H1 (cell line): ENCODE data around the gene PGLYRP2. TPM values are rescaled to one million over a fixed set of nuclear protein-coding genes. Genes with fewer than 3 reads are reported as not detected.

Source experiments
- CTCF ChIA-PET: fragments of 300-600 bp; sonication (Branson Sonifier 250); formaldehyde crosslinking; loops from one replicate; lab custom pipeline; 2021; ENCODE audit not compliant: partially characterized antibody; lab: Charles Lee
- POLR2A ChIA-PET: fragments of 300-600 bp; sonication (Branson Sonifier 250); formaldehyde crosslinking; loops from one replicate; lab custom pipeline; 2021; ENCODE audit warnings: inconsistent platforms; ENCODE audit not compliant: partially characterized antibody; lab: Charles Lee
- DNase-seq, 2 experiments: peaks; one replicate each; pipeline versions ENCODE4 v3.0.0 to v3.0.0-alpha.2; 2010 to 2022; ENCODE audit warnings: low spot score in 2 of 2, low read depth in 1 of 2, mixed read lengths in 1 of 2
- FAIRE-seq: peaks from 2 replicates; lab custom pipeline; 2011; peaks lifted over from hg19 to GRCh38; lab: Jason Lieb, UNC
- H2AFZ ChIP-seq: 2 replicates; pipeline ENCODE4 v1.8.1; 2012; ENCODE audit warnings: low read length, inconsistent platforms
- H2AK5ac ChIP-seq: 2 replicates; pipeline ENCODE4 v1.6.1; 2013; ENCODE audit warnings: low read depth, low read length
- H2BK120ac ChIP-seq: replicated peaks from 2 replicates; pipeline ENCODE3; 2013; ENCODE audit warnings: low read depth, low read length, inconsistent platforms
- H2BK12ac ChIP-seq: 2 replicates; pipeline ENCODE4 v1.6.1; 2013; ENCODE audit warnings: low read depth, low read length
- H2BK15ac ChIP-seq: 2 replicates; pipeline ENCODE4 v1.6.1; 2013; ENCODE audit warnings: low read length
- H2BK20ac ChIP-seq: 2 replicates; pipeline ENCODE4 v1.6.1; 2013; ENCODE audit warnings: low read length
- H2BK5ac ChIP-seq: 2 replicates; pipeline ENCODE4 v1.6.1; 2013; ENCODE audit warnings: low read depth, low read length
- H3K14ac ChIP-seq: 2 replicates; pipeline ENCODE4 v1.6.1; 2013; ENCODE audit warnings: inconsistent platforms; ENCODE audit not compliant: insufficient read length
- H3K18ac ChIP-seq: 2 replicates; pipeline ENCODE4 v1.6.1; 2013; ENCODE audit warnings: low read length; ENCODE audit errors: extremely low read depth
- H3K23ac ChIP-seq: 2 replicates; pipeline ENCODE4 v1.6.1; 2013; ENCODE audit warnings: inconsistent platforms; ENCODE audit not compliant: insufficient read length
- H3K23me2 ChIP-seq: 2 replicates; pipeline ENCODE4 v1.6.1; 2013; ENCODE audit warnings: low read depth, low read length
- H3K27ac ChIP-seq: 2 replicates; pipeline ENCODE4 v1.6.1; 2011; ENCODE audit warnings: low read depth, low read length, inconsistent platforms
- H3K27me3 ChIP-seq, 4 experiments: replicated peaks in 1 of 4; 1 replicate in 1 of 4; 2 replicates in 3 of 4; pipeline versions ENCODE4 v1.6.1 to v1.8.1; 2011 to 2013; ENCODE audit warnings: low read length in 3 of 4, mild to moderate bottlenecking in 3 of 4, inconsistent platforms in 2 of 4, mixed read lengths in 2 of 4, moderate library complexity in 1 of 4; ENCODE audit not compliant: control insufficient read depth in 3 of 4, insufficient read depth in 3 of 4; ENCODE audit errors: extremely low read depth in 1 of 4
- H3K36me3 ChIP-seq, 4 experiments: 2 replicates each; pipeline versions ENCODE4 v1.6.1 to v1.8.1; 2011 to 2013; ENCODE audit warnings: mild to moderate bottlenecking in 4 of 4, low read length in 3 of 4, moderate library complexity in 2 of 4, control low read depth in 1 of 4, inconsistent platforms in 1 of 4; ENCODE audit not compliant: insufficient read depth in 4 of 4, control insufficient read depth in 2 of 4
- H3K4ac ChIP-seq: replicated peaks from 2 replicates; pipeline ENCODE3; 2013; ENCODE audit warnings: low read length, low read depth, mixed read lengths, inconsistent platforms; ENCODE audit not compliant: insufficient read length
- H3K4me1 ChIP-seq, 4 experiments: replicated peaks in 1 of 4; 1 replicate in 1 of 4; 2 replicates in 3 of 4; pipeline versions ENCODE4 v1.6.1 to v1.8.1; 2011 to 2013; ENCODE audit warnings: low read length in 3 of 4, inconsistent platforms in 2 of 4, mixed read lengths in 1 of 4; ENCODE audit not compliant: insufficient read depth in 4 of 4, control insufficient read depth in 3 of 4
- H3K4me2 ChIP-seq, 2 experiments: 2 replicates each; pipeline versions ENCODE4 v1.6.1 to v1.8.1; 2011 to 2013; ENCODE audit warnings: low read depth in 2 of 2, low read length in 2 of 2, control low read depth in 1 of 2, inconsistent platforms in 1 of 2, mild to moderate bottlenecking in 1 of 2; ENCODE audit not compliant: insufficient read depth in 1 of 2
- H3K4me3 ChIP-seq, 4 experiments: fragments of 200-600, 300-600 bp in 1 of 4; sonication (generic), shearing (Covaris generic), sonication (Bioruptor Twin) in 1 of 4; 2 replicates each; pipeline versions ENCODE4 v1.5.1 to v1.8.1; 2011 to 2016; ENCODE audit warnings: low read length in 4 of 4, low read depth in 3 of 4, control low read depth in 2 of 4, inconsistent platforms in 2 of 4, mild to moderate bottlenecking in 2 of 4, mixed read lengths in 1 of 4, moderate library complexity in 1 of 4; ENCODE audit not compliant: insufficient read depth in 2 of 4; ENCODE audit errors: extremely low read depth in 1 of 4
- H3K56ac ChIP-seq: replicated peaks from 2 replicates; pipeline ENCODE3; 2013; ENCODE audit warnings: low read depth, mild to moderate bottlenecking, mixed read lengths, low read length, inconsistent platforms; ENCODE audit not compliant: insufficient read length
- H3K79me1 ChIP-seq: 2 replicates; pipeline ENCODE4 v1.6.1; 2013; ENCODE audit warnings: low read depth, low read length, control low read depth
- H3K79me2 ChIP-seq, 2 experiments: 2 replicates each; pipeline versions ENCODE4 v1.6.1 to v1.8.1; 2012 to 2013; ENCODE audit warnings: low read length in 2 of 2, mild to moderate bottlenecking in 2 of 2, inconsistent platforms in 1 of 2; ENCODE audit not compliant: insufficient read depth in 2 of 2, control insufficient read depth in 1 of 2
- H3K9ac ChIP-seq, 4 experiments: replicated peaks in 1 of 4; 1 replicate in 1 of 4; 2 replicates in 3 of 4; pipeline versions ENCODE4 v1.6.1 to v1.8.1; 2011 to 2013; ENCODE audit warnings: low read depth in 3 of 4, low read length in 3 of 4, control low read depth in 2 of 4, mild to moderate bottlenecking in 2 of 4, moderate library complexity in 2 of 4, inconsistent platforms in 1 of 4; ENCODE audit errors: extremely low read depth in 1 of 4
- H3K9me3 ChIP-seq, 2 experiments: 2 replicates each; pipeline versions ENCODE4 v1.6.1 to v1.8.1; 2012 to 2013; ENCODE audit warnings: mild to moderate bottlenecking in 2 of 2, moderate library complexity in 2 of 2, control low read depth in 1 of 2, inconsistent platforms in 1 of 2, low read depth in 1 of 2, low read length in 1 of 2, mixed read lengths in 1 of 2; ENCODE audit not compliant: insufficient read depth in 2 of 2
- H4K20me1 ChIP-seq, 2 experiments: replicated peaks in 1 of 2; 2 replicates each; pipeline versions ENCODE3 to v1.8.1; 2011 to 2013; ENCODE audit warnings: inconsistent platforms in 2 of 2, low read length in 2 of 2, mild to moderate bottlenecking in 1 of 2; ENCODE audit not compliant: insufficient read depth in 2 of 2, control insufficient read depth in 1 of 2
- H4K5ac ChIP-seq: 2 replicates; pipeline ENCODE4 v1.6.1; 2013; ENCODE audit warnings: low read length, low read depth, mixed read lengths, inconsistent platforms; ENCODE audit not compliant: insufficient read length
- H4K8ac ChIP-seq: 2 replicates; pipeline ENCODE4 v1.8.0; 2013; ENCODE audit warnings: mild to moderate bottlenecking, moderate library complexity, low read length, inconsistent platforms; ENCODE audit not compliant: insufficient read depth; ENCODE audit errors: extremely low read depth
- H4K91ac ChIP-seq: replicated peaks from 2 replicates; pipeline ENCODE3; 2013; ENCODE audit warnings: low read length, mixed read lengths, inconsistent platforms; ENCODE audit not compliant: insufficient read length
- ATF2 ChIP-seq: IDR thresholded peaks from 2 replicates; pipeline ENCODE4 v1.6.1; 2012; ENCODE audit warnings: low read length, inconsistent platforms
- EZH2 ChIP-seq: fragments of 200-600 bp; sonication (generic); IDR thresholded peaks from 2 replicates; pipeline ENCODE4 v1.7.1; 2012; ENCODE audit warnings: low read depth, mild to moderate bottlenecking, moderate library complexity, low read length, inconsistent platforms; ENCODE audit not compliant: severe bottlenecking
- GABPA ChIP-seq: IDR thresholded peaks from 2 replicates; pipeline ENCODE4 v1.6.1; 2011; ENCODE audit warnings: mild to moderate bottlenecking, low read length, moderate library complexity, borderline replicate concordance; ENCODE audit not compliant: insufficient read depth
- HDAC6 ChIP-seq: IDR thresholded peaks from one replicate; pipeline ENCODE4 v1.7.1; 2012; ENCODE audit warnings: low read depth, mild to moderate bottlenecking, inconsistent platforms, low read length, moderate library complexity
- JUN ChIP-seq: IDR thresholded peaks from 2 replicates; pipeline ENCODE4 v1.6.1; 2011; ENCODE audit warnings: low read depth, mild to moderate bottlenecking, improper control_type of control experiment, low read length
- KDM4A ChIP-seq: IDR thresholded peaks from one replicate; pipeline ENCODE4 v1.7.1; 2012; ENCODE audit warnings: low read depth, mild to moderate bottlenecking, moderate library complexity, low read length, inconsistent platforms; ENCODE audit not compliant: severe bottlenecking
- KDM5A ChIP-seq: fragments of 200-600 bp; IDR thresholded peaks from 2 replicates; pipeline ENCODE4 v1.7.1; 2012; ENCODE audit warnings: mild to moderate bottlenecking, low read length, inconsistent platforms, mixed read lengths
- SAP30 ChIP-seq: fragments of 300-600 bp; sonication (generic); IDR thresholded peaks from 2 replicates; pipeline ENCODE4 v1.7.1; 2012; ENCODE audit warnings: low read length, moderate library complexity, mild to moderate bottlenecking, inconsistent platforms; ENCODE audit not compliant: insufficient read depth, insufficient replicate concordance
- TAF1 ChIP-seq: IDR thresholded peaks from 2 replicates; pipeline ENCODE4 v1.6.1; 2011; ENCODE audit warnings: mild to moderate bottlenecking, low read depth, low read length
- TEAD4 ChIP-seq: IDR thresholded peaks from 2 replicates; pipeline ENCODE4 v1.6.1; 2012; ENCODE audit warnings: low read depth, low read length, inconsistent platforms, mixed read lengths
- USF2 ChIP-seq: IDR thresholded peaks from 2 replicates; pipeline ENCODE4 v1.6.1; 2011; ENCODE audit warnings: low read length, improper control_type of control experiment
- WGBS, 2 experiments: shearing (Covaris generic) in 1 of 2; methylation state at CpG; one replicate each; pipeline versions ENCODE4 v1.1.6 to v1.1.7; 2013 to 2015; ENCODE audit warnings: low lambda C conversion rate in 2 of 2, mixed read lengths in 2 of 2, inconsistent platforms in 1 of 2, low coverage in 1 of 2, missing lambda C conversion rate in 1 of 2; ENCODE audit not compliant: insufficient replicate concordance in 2 of 2, insufficient coverage in 1 of 2, insufficient read length in 1 of 2; ENCODE audit errors: extremely low coverage in 1 of 2, missing lambda C conversion rate in 1 of 2; 5-methylcytosine and 5-hydroxymethylcytosine counted together
- polyA plus RNA-seq, 7 experiments: library from polyadenylated mRNA; depleted of rRNA in 3 of 7; stranded (reverse) in 5 of 7; unstranded in 2 of 7; fragments of >200 nt in 5 of 7; fragments of 200-250 nt in 2 of 7; gene quantifications; 1 replicate in 5 of 7; 2 replicates in 1 of 7; 4 replicates in 1 of 7; pipeline versions ENCODE4 v1.2.1 to v1.2.3, GENCODE V29; 2011 to 2013; ENCODE audit warnings: missing spikeins in 2 of 7, mixed read lengths in 2 of 7
- total RNA-seq: library from RNA; stranded (reverse); fragmentation: NEBNext Ultra II Directional; extraction: Animal tissue kit (Norgen Biotek cat#: 25700); gene quantifications from 2 replicates; pipeline ENCODE4 v1.2.1, GENCODE V29; 2021

The PGLYRP2 gene
- total and polyA plus RNA-seq, 2 of the 8 experiments (the other 6 are each of a cell fraction or from before 2014, with no cell fraction given): not detected

GRCh38 chr19:15438577-15438976 lies 40.7 kb downstream of the PGLYRP2 start:
- POLR2A ChIA-PET: interaction anchor here (2.6 to 3.1 kb wide), 2 partner anchors 9 to 19 kb away, joined by 8 to 15 read pairs; partner anchors contain the start of gene AKAP8L
- CTCF ChIA-PET: interaction anchor here (2.7 to 7.5 kb wide), 2 partner anchors 9 to 19 kb away, joined by 8 to 48 read pairs; partner anchors contain the start of gene AKAP8L
- H3K9ac ChIP-seq: no peak overlapping the region

More at GRCh38 chr19:15438577-15438976, 40.7 kb downstream of the PGLYRP2 start:
- H3K18ac ChIP-seq: no peak overlapping the region
- H2AK5ac ChIP-seq: no peak overlapping the region
- no peak overlapping the region for H3K4me2 ChIP-seq
- no peak overlapping the region for H2BK120ac ChIP-seq
- H3K27ac ChIP-seq: no peak overlapping the region
- no peak overlapping the region for H3K4ac ChIP-seq
- WGBS, 2 experiments: 93% methylated on average over 22 of the region's 27 CpGs; no CpG with 5 or more reads in 1 of the 2 experiments
- no peak overlapping the region for H2BK12ac ChIP-seq
- H2BK15ac ChIP-seq: no peak overlapping the region
- no peaks in the 10 kb centered on the region for H3K79me1 ChIP-seq
- H3K56ac ChIP-seq: no peak overlapping the region
- no peak for DNase-seq
- no peak overlapping the region for H4K8ac ChIP-seq
- H3K27me3 ChIP-seq: no peaks in the 10 kb centered on the region
- no peaks in the 10 kb centered on the region for H4K20me1 ChIP-seq
- no peaks in the 10 kb centered on the region for H3K9me3 ChIP-seq
- no peak overlapping the region for H3K23ac ChIP-seq
- H3K79me2 ChIP-seq: no peaks in the 10 kb centered on the region
- peaks cover 0 to 1% (median under 1%) of the 10 kb centered on the region in 4 experiments; a peak in 6 of 7 replicates for H3K4me1 ChIP-seq
- no peak overlapping the region for H2AFZ ChIP-seq
- no peak overlapping the region for H2BK20ac ChIP-seq
- no peak overlapping the region for H2BK5ac ChIP-seq
- FAIRE-seq: no peak
- no peak overlapping the region for H4K91ac ChIP-seq
- no peak overlapping the region for H3K4me3 ChIP-seq
- 0 out of 2 replicates have a peak, but pooled peaks cover under 1% of the 10 kb centered on the region for H3K23me2 ChIP-seq
- H4K5ac ChIP-seq: no peak overlapping the region
- no peak for TF ChIP-seq ATF2
- TF ChIP-seq EZH2: no peak
- no peak for TF ChIP-seq TEAD4
- no peak for TF ChIP-seq HDAC6
- no peak for TF ChIP-seq SAP30
- no peak for TF ChIP-seq KDM4A
- no peak for TF ChIP-seq JUN
- TF ChIP-seq GABPA: no peak
- TF ChIP-seq KDM5A: no peak
- no peak for TF ChIP-seq USF2
- no peak for TF ChIP-seq TAF1
- H3K14ac ChIP-seq: no peak overlapping the region
- H3K36me3 ChIP-seq: no peaks in the 10 kb centered on the region
